Activated CD4-positive, alpha-beta T cell treated with anti-CD3 and anti-CD28 coated beads for 24 hours (primary cell): ENCODE measurements around the gene ZACN.
"Not testable (repeated sequence)": the region's sequence is repeated elsewhere in the genome, so short reads cannot be mapped to it uniquely, and the experiment has no call there.

Experiments
- DNase-seq, 2 donors: peaks; one replicate each; pipeline ENCODE4 v3.0.0-alpha.2; 2020; ENCODE audit warnings: low read depth in 2 of 2

Gene ZACN

GRCh38 chr17:76078860-76079534 lies at the start of gene ZACN:
Gene ZACN (plus strand): TSS chr17:76079182. CDS start chr17:76079265, 83 bp downstream.
- no peak for DNase-seq

- DNase-seq, result no peak
These were observed 46.8 kb upstream of the ZACN start for GRCh38 chr17:76032073-76032779.

- DNase-seq, result no peak
These were observed 46.2 kb upstream of the ZACN start for GRCh38 chr17:76032780-76033108.

- DNase-seq, result no peak
These were observed 45.8 kb upstream of the ZACN start for GRCh38 chr17:76033139-76033538.

- no peak for DNase-seq
These were observed 44.3 kb upstream of the ZACN start for GRCh38 chr17:76034428-76035350.

GRCh38 chr17:76036497-76037261 lies 42.3 kb upstream of the ZACN start:
- no peak for DNase-seq

GRCh38 chr17:76038050-76038449 lies 40.9 kb upstream of the ZACN start:
- no peak for DNase-seq

- DNase-seq, result no peak
These were observed 39.9 kb upstream of the ZACN start for GRCh38 chr17:76039121-76039520.

- DNase-seq, result no peak
These were observed 38.6 kb upstream of the ZACN start for GRCh38 chr17:76040376-76040775.

GRCh38 chr17:76042868-76043267 lies 36.1 kb upstream of the ZACN start:
- not testable (repeated sequence) for DNase-seq

- DNase-seq, result not testable (repeated sequence)
These were observed 34.4 kb upstream of the ZACN start for GRCh38 chr17:76044475-76045007.

GRCh38 chr17:76046064-76046463 lies 32.9 kb upstream of the ZACN start:
- no peak for DNase-seq

- no peak for DNase-seq
These were observed 30.9 kb upstream of the ZACN start for GRCh38 chr17:76048025-76048605.

- DNase-seq, result no peak
These were observed 30.3 kb upstream of the ZACN start for GRCh38 chr17:76048711-76049110.

GRCh38 chr17:76049239-76049638 lies 29.7 kb upstream of the ZACN start:
- no peak for DNase-seq

GRCh38 chr17:76049836-76050537 lies 29.0 kb upstream of the ZACN start:
- DNase-seq, result no peak

- no peak for DNase-seq
These were observed 28.2 kb upstream of the ZACN start for GRCh38 chr17:76050538-76051467.

- no peak for DNase-seq
These were observed 27.4 kb upstream of the ZACN start for GRCh38 chr17:76051561-76051960.
